Measurements from ENCODE around the gene CLCN4. TPM values are rescaled to one million over a fixed set of nuclear protein-coding genes. Genes with fewer than 3 reads are reported as not detected.

Gene CLCN4
- total RNA-seq, 4 donors from 2014 or later, result 0.54 to 5.0 (median 2.6) TPM

DNA sequence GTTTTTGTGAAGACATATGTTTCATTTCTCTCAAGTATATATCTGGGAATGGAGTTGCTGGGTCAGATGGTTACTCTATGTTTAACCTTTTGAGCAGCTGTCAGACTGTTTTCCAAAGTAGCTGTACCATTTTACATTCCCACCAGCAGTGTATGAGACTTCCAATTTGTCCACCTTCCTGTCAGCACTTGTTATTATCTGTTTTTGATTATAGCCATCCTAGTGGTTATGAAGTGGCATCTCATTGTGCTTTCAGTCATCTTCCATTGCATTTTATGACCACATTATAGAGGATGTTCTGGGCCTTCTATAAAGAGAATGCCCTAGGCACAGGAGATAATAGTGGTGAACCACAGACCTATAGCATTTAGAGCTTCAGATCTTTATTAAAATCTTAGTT is 39.2 kb downstream of the CLCN4 start:
- intact Hi-C loops (cut with DNase I; ENCODE audit: low total_unique reads), result loop anchor here (10.0 kb wide), 1 partner anchor 439 kb away; no protein-coding TSS in a partner anchor
- no peak overlapping the region for H3K4me3 ChIP-seq (ENCODE audit: low read depth, poor library complexity, severe bottlenecking)
- DNase-seq (ENCODE audit: low spot score in 2 of 2), result no peak
- TF ChIP-seq POLR2A (IDR thresholded peaks at IDR 0.05), result no peak
- TF ChIP-seq, protein P1, sequence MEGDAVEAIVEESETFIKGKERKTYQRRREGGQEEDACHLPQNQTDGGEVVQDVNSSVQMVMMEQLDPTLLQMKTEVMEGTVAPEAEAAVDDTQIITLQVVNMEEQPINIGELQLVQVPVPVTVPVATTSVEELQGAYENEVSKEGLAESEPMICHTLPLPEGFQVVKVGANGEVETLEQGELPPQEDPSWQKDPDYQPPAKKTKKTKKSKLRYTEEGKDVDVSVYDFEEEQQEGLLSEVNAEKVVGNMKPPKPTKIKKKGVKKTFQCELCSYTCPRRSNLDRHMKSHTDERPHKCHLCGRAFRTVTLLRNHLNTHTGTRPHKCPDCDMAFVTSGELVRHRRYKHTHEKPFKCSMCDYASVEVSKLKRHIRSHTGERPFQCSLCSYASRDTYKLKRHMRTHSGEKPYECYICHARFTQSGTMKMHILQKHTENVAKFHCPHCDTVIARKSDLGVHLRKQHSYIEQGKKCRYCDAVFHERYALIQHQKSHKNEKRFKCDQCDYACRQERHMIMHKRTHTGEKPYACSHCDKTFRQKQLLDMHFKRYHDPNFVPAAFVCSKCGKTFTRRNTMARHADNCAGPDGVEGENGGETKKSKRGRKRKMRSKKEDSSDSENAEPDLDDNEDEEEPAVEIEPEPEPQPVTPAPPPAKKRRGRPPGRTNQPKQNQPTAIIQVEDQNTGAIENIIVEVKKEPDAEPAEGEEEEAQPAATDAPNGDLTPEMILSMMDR (IDR thresholded peaks at IDR 0.05), result no peak

DNA sequence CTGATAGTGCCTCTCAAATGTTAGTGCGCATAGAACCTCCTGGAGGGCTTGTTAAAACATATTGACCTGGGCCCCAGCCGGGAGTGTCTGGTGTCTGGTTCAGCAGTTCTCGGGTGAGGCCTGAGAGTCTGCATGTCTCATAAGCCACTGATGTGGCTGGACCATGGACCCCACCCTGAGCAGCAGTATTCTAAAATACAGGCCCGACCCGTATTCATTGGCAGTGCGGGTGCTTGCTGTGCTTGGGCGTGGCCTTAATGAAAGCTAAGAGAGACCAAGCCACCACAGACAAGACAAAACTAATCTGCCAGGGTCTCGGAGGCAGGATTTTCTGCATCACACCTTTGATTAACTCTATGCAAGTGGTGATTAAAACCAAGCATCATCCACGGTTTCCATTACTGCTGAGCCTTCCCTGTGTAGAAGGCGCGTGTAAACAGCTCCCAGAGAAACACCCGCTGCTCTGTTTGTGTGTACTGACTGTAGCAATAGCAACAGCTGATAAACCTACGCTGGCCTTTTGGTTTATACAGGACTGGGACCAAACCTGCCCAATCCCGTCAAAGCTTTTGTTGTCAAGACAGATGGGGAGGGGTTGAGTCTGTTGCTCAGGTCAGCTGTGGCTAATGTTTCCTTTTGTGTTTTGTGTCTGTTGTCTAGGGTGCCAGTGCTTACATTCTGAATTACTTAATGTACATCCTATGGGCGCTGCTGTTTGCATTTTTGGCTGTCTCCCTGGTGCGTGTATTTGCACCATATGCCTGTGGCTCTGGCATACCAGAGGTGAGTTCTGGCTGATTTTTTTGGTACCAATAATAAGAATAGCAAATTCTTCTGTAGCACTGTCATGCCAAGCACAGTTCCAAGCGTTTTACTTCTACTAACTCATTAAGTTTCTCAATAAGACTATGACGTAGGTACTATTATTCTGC is 40.8 kb downstream of the CLCN4 start:
- TF ChIP-seq, protein P1 (IDR thresholded peaks at IDR 0.05), result no peak
- H3K4me3 ChIP-seq (ENCODE audit: low read depth, poor library complexity, severe bottlenecking), result no peak overlapping the region
- no peak for DNase-seq (ENCODE audit: low spot score in 2 of 2)
- intact Hi-C loops (cut with DNase I; ENCODE audit: low total_unique reads), result loop anchor here (10.0 kb wide), 1 partner anchor 437 kb away; no protein-coding TSS in a partner anchor
- WGBS, 2 donors, result 70 to 76% methylated on average over 18 of the region's 18 CpGs

DNA sequence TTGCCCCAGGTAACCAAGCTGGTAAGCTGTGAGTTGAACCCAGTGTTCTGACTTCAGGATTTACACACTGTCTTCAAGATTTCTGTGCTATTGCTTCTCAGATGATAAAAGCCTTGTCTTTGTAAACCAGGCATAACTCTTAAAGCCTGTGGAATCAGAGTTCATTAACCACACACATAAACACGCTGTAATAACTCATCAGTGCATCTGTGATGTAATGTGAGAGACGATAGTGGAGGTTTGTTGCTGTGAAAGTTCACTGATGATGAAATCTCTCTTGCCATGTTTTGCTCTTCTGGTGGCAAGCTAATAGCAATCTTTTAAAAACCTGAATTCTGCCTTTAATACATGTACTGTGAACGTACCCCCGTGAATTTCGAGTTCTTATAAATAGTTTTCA is 41.5 kb downstream of the CLCN4 start:
- no peak overlapping the region for H3K4me3 ChIP-seq (ENCODE audit: low read depth, poor library complexity, severe bottlenecking)
- TF ChIP-seq, protein P1 (IDR thresholded peaks at IDR 0.05), result no peak
- no peak for TF ChIP-seq POLR2A (IDR thresholded peaks at IDR 0.05)
- intact Hi-C loops (cut with DNase I; ENCODE audit: low total_unique reads), result loop anchor here (10.0 kb wide), 1 partner anchor 437 kb away; no protein-coding TSS in a partner anchor
- WGBS, 2 donors, result 67 to 74% methylated on average over 5 of the region's 5 CpGs
- no peak for DNase-seq (ENCODE audit: low spot score in 2 of 2)

DNA sequence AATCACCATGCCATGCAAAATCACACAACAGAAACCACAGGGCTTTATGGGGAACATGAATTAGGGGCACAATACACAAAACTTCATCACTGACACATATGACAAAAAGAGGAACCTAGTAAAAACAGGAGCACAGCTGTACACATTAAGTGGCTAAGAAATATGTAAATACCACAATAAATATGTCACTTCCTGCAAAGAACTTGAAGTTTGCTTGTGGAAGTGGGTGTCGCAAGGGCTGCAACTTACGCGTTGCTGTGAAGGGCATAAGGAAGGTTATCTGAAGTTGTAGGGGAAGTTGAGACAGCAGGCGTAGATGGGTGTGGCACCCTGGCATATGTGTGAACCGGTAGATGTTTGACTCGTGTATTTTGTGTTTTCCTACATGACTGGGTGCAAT is 42.4 kb downstream of the CLCN4 start:
- intact Hi-C loops (cut with DNase I; ENCODE audit: low total_unique reads), result loop anchor here (10.0 kb wide), 1 partner anchor 436 kb away; no protein-coding TSS in a partner anchor
- DNase-seq (ENCODE audit: low spot score in 2 of 2), result peak in 1 of 2 donors; percentile 23
- no peak for TF ChIP-seq POLR2A (IDR thresholded peaks at IDR 0.05)
- TF ChIP-seq, protein P1 (IDR thresholded peaks at IDR 0.05), result no peak
- WGBS, 2 donors, result 52 to 54% methylated on average over 6 of the region's 6 CpGs
- H3K4me3 ChIP-seq (ENCODE audit: low read depth, poor library complexity, severe bottlenecking), result no peak overlapping the region

DNA sequence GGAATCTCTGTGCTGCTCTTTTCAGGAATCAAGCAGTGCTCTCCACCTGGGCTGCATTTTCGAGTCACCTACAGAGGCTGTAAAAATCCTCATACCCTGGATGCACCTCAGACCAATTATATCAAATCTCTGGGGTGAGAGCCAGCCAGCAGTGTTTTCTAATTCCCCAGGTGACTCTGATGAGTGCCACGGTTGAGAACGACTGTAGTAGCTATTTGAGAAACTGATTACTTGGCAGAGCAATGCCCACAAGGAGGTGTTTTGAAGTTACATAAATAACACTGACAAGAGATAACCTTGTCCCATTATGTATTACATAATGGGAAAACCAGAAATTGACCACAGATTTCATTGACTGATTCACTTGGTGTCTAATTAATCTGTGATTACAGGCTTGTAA is 46.8 kb downstream of the CLCN4 start:
- intact Hi-C loops (cut with DNase I; ENCODE audit: low total_unique reads), result no loop called here
- WGBS, 2 donors, result 49 to 64% methylated on average over 3 of the region's 3 CpGs
- no peak for DNase-seq (ENCODE audit: low spot score in 2 of 2)
- no peak for TF ChIP-seq POLR2A (IDR thresholded peaks at IDR 0.05)
- TF ChIP-seq, protein P1 (IDR thresholded peaks at IDR 0.05), result no peak
- H3K4me3 ChIP-seq (ENCODE audit: low read depth, poor library complexity, severe bottlenecking), result no peak overlapping the region

Data from lower leg skin (tissue), 4 donors.